Measurements from ENCODE around the gene PEAR1. TPM values are rescaled to one million over a fixed set of nuclear protein-coding genes. Genes with fewer than 3 reads are reported as not detected.

PEAR1 gene
- total RNA-seq, 3 donors from 2014 or later = 2.3 to 7.2 (median 4.6) TPM

DNA sequence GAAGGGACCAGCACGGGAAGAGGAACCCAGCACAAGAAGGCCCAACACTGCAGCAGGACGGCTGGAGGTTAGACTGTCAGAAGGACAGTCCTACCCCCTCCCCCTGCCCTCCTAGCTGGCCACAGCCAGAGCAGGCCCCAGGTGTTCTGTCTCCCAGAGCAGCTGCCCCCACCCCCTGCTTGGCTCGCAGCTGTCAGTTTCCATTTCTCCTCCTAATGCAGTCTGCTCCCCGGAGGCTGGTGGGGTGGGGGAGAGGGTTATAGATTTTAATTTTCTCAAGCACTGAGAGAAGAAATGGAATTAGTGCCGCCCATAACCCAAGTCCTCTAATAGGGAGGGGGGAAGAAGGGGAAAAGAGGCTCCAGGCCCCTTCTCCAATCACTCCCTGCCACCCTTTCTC lies 13.0 kb upstream of the PEAR1 start:
- Histone ChIP-seq H3K9me3 (no peaks in the 10 kb centered on the region), H3K4me1 (ENCODE audit: low read depth) (no peaks in the 10 kb centered on the region), H3K36me3 (ENCODE audit: low read depth) (no peaks in the 10 kb centered on the region), H3K4me3 (no peak overlapping the region)
- ATAC-seq (peak; percentile 6), DNase-seq (no peak)
- TF ChIP-seq, protein P1, sequence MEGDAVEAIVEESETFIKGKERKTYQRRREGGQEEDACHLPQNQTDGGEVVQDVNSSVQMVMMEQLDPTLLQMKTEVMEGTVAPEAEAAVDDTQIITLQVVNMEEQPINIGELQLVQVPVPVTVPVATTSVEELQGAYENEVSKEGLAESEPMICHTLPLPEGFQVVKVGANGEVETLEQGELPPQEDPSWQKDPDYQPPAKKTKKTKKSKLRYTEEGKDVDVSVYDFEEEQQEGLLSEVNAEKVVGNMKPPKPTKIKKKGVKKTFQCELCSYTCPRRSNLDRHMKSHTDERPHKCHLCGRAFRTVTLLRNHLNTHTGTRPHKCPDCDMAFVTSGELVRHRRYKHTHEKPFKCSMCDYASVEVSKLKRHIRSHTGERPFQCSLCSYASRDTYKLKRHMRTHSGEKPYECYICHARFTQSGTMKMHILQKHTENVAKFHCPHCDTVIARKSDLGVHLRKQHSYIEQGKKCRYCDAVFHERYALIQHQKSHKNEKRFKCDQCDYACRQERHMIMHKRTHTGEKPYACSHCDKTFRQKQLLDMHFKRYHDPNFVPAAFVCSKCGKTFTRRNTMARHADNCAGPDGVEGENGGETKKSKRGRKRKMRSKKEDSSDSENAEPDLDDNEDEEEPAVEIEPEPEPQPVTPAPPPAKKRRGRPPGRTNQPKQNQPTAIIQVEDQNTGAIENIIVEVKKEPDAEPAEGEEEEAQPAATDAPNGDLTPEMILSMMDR (IDR thresholded peaks at IDR 0.05) = no peak
- intact Hi-C loops (cut with DNase I, micrococcal nuclease) = no loop called here

DNA sequence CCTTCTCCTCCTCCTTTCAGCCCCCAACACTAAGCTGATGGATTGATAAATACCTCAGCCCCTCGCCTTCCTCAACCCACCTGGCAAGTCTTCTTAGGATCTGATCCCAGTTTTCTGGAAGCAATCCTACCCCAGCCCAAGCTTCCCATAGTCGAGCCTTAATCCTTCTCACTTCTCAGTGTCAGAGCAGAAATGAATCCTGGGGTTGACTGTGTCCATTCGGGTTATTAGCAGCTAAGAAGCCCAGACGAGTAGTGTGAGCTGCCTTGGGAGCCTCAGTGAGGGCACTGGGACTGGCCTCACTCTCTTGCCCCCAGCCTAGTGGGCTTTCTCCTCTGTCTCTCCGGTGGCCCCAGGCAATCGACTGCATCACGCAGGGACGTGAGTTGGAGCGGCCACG lies 12.4 kb upstream of the PEAR1 start:
- intact Hi-C loops (cut with DNase I, micrococcal nuclease) = no loop called here
- Histone ChIP-seq H3K4me1 (ENCODE audit: low read depth) (no peaks in the 10 kb centered on the region), H3K9me3 (no peaks in the 10 kb centered on the region), H3K4me3 (no peak overlapping the region), H3K36me3 (ENCODE audit: low read depth) (no peaks in the 10 kb centered on the region)
- ATAC-seq (no peak), DNase-seq (no peak)
- TF ChIP-seq, protein P1 (IDR thresholded peaks at IDR 0.05) = no peak

DNA sequence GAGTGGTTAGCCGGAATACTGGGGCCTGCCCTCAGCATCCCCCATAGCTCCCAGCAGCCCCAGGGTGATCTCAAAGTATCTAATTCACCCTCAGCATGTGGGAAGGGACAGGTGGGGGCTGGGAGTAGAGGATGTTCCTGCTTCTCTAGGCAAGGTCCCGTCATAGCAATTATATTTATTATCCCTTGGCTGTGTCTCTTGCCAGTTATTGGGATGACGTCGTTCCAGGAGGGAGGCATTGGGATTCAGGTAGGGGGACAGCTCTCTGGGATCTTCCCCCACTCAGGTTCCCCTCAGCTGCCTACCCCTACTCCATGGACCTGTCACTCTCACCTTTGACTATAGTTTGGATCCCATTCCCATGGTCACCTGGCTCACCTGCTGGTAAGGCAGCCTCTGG lies 11.9 kb upstream of the PEAR1 start:
- H3K4me3 ChIP-seq = no peak overlapping the region
- no peak for ATAC-seq

DNA sequence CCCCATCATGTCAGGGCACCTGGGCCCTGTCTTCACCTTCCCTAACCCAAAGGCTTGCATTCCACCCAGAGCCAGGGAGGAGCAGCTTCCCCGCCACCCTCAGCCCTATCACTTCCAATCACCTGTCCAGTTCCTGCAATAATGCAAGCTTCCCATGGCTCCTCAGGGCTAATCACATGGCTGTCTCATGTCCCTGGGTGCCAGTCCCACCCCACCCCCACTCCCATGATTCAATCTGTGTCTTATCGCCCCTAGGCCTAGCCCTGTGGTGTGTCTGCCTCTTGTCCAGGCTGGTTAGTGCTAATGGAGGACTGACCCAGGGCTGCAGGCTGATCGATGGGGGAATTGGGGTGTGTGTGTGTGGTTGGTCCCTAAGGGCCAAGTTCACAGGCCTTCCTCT lies 11.0 kb upstream of the PEAR1 start:
- ATAC-seq = no peak
- H3K4me1 ChIP-seq (ENCODE audit: low read depth) = no peaks in the 10 kb centered on the region
- TF ChIP-seq, protein P1 (IDR thresholded peaks at IDR 0.05) = no peak
- no peak overlapping the region for H3K4me3 ChIP-seq
- DNase-seq = no peak
- no peaks in the 10 kb centered on the region for H3K9me3 ChIP-seq
- no peaks in the 10 kb centered on the region for H3K36me3 ChIP-seq (ENCODE audit: low read depth)
- intact Hi-C loops (cut with DNase I, micrococcal nuclease) = no loop called here

More for the DNA sequence above, 11.9 kb upstream of the PEAR1 start:
- Histone ChIP-seq H3K9me3 (no peaks in the 10 kb centered on the region), H3K4me1 (ENCODE audit: low read depth) (no peaks in the 10 kb centered on the region), H3K36me3 (ENCODE audit: low read depth) (no peaks in the 10 kb centered on the region)
- TF ChIP-seq, protein P1 (IDR thresholded peaks at IDR 0.05) = no peak
- DNase-seq = no peak
- intact Hi-C loops (cut with DNase I, micrococcal nuclease) = no loop called here

DNA sequence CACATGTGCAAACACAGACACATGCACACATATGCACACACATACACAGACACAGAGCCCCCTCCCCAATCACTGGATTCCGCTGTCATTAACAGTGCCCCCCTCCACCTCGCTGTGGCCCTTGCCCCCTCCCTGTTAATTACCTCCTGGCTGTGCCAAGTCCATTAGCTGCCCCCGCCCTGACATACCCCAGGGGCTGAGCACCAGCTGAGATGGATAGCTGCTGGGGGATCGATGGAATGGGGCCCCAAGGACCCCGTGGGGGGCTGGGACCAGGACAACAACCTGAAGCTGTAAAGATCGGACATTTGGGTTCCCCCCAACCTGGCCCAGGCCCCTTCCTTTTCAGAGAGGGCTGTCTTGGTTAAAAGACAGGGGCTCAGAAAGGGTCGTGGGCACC lies 9.6 kb upstream of the PEAR1 start:
- Histone ChIP-seq H3K4me3 (no peak overlapping the region), H3K36me3 (ENCODE audit: low read depth) (no peaks in the 10 kb centered on the region), H3K9me3 (no peaks in the 10 kb centered on the region), H3K4me1 (ENCODE audit: low read depth) (no peaks in the 10 kb centered on the region)
- DNase-seq (no peak), ATAC-seq (no peak)
- intact Hi-C loops (cut with DNase I, micrococcal nuclease) = no loop called here
- TF ChIP-seq, protein P1 (IDR thresholded peaks at IDR 0.05) = no peak

DNA sequence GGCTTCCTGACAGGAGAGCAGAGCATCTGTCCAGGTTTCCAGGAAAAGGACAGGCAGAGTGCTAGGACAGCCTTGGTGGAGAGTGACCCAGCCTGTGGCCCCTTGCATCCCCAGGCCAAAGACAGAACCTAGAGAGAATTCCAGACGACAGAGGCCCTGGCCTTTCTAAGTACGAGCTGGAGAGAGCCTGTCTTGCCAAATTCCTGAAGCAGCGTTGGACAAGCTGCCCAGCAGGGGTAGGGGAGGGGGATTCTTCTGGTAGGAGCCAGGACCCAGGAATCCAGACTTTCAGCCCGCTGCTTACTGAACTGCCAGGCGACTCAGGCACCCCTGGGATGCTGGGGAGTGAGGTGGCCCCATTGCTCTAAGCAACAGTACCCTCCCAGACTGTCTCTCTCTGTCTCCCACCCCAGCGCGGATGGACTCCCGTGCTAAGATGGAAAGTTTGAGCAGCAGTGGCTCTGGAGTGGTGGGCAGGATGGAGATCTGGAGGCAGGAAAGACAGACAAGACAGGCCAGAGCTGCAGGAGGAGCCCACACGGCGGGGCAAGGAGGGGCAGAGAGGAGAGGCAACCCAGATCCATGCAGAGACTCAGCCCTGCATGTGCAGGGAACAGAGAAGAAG lies 8.8 kb upstream of the PEAR1 start:
- intact Hi-C loops (cut with DNase I, micrococcal nuclease) = no loop called here
- H3K36me3 ChIP-seq (ENCODE audit: low read depth) = no peaks in the 10 kb centered on the region
- TF ChIP-seq, protein P1 (IDR thresholded peaks at IDR 0.05) = no peak
- ATAC-seq (no peak), DNase-seq (no peak)
- no peaks in the 10 kb centered on the region for H3K9me3 ChIP-seq
- H3K4me1 ChIP-seq (ENCODE audit: low read depth) = no peaks in the 10 kb centered on the region
- no peak overlapping the region for H3K4me3 ChIP-seq

Measured in mucosa of descending colon (tissue), 3 donors.